ENCODE results near the gene SRGAP2C.
"Not testable (repeated sequence)": the region's sequence is repeated elsewhere in the genome, so short reads cannot be mapped to it uniquely, and the experiment has no call there.

Gene SRGAP2C

GRCh38 chr1:121385162-121385561 lies 200.4 kb downstream of the SRGAP2C start:
- DNase-seq (ENCODE audit: low spot score), result not testable (repeated sequence)

DNA sequence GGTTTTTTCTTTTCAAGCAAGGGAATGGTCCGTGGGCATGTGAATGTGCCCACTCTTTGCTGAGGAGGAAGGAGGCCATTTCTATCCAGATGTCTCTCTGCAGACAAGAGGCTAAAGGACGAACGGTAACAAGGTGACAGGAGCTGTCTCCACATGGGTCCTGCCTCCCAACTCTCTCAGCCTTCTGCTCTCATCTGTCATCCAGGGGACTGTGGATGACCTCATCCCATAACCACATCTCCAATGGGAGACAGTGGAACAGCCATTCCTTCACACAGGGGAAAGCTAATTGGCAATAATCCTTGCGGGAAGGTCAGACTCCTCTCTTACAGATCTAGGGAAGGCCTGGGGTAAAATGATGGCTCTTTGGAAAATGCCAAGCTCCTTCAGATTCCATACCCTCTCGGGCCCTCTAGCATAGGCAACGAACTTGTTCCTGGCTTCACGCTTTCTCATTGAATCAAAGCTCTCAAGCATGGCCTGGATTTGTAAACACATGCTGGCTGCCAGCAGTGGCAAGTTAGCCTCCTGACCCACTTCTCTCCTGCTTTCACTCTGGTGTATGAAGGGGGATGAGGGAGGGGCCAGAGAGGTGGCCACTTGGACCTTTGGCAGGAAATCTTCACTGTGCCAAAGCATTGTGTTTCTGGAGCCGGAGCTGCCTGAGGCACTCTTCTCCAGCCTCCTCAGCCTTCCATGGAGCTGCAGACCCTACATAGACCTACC lies 201.0 kb downstream of the SRGAP2C start:
- DNase-seq (ENCODE audit: low spot score), result not testable (repeated sequence)

- not testable (repeated sequence) for DNase-seq (ENCODE audit: low spot score)
These were observed 201.7 kb downstream of the SRGAP2C start for GRCh38 chr1:121386319-121386948.

DNA sequence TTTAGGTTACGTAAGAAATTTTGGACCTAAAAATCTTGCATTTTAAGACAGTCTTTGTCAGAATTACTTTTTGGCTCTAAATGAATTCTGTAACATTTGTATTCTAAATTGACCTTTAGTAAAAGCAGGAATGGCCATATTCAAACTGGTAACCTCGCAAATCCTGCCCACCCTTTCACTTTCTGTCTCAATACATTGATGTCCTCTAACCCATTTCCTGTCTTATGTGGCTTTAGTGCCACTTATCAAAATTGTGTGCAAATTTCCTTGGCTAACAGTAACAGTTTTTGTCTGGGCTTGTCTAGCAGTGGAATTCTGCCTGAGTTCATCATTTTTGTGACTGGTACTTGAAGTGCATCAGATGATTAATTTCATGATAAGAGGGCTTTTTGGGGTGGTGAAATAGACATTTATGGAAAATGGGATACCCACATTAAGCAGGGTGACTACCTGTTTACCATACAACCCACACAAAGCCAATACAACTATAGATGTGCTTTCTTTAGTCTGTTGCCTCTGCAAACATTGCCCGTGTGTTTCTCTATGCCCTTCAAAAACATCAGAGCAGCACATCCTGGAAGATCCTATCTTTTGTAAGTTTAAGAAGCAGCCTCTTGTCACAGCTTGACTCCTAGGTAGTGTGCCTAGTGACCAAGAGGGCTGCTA lies 205.3 kb downstream of the SRGAP2C start:
- not testable (repeated sequence) for DNase-seq (ENCODE audit: low spot score)

DNA sequence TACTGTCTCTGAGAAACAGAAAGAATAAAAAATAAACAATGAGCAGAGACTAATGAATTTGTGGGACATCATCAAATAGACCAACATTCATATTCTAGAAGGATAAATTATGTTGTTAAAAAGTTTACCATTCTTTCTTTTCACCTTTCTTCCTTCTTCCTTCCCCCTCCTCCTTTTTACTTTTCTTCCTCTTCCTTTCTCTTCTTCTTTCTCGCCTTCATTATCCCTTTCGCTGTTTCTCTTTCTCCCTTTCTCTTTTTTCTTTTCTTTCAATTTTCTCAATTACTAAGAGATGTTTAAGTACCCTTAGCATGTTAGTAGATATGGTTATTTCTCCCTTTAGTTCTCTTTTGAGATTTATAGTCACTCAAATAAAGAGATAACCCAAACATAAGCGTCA lies 207.4 kb downstream of the SRGAP2C start:
- DNase-seq (ENCODE audit: low spot score), result not testable (repeated sequence)

- not testable (repeated sequence) for DNase-seq (ENCODE audit: low spot score)
These were observed 211.0 kb downstream of the SRGAP2C start for GRCh38 chr1:121395718-121396201.

GRCh38 chr1:121396335-121397081 lies 211.7 kb downstream of the SRGAP2C start:
- DNase-seq (ENCODE audit: low spot score), result peak; percentile 1

DNA sequence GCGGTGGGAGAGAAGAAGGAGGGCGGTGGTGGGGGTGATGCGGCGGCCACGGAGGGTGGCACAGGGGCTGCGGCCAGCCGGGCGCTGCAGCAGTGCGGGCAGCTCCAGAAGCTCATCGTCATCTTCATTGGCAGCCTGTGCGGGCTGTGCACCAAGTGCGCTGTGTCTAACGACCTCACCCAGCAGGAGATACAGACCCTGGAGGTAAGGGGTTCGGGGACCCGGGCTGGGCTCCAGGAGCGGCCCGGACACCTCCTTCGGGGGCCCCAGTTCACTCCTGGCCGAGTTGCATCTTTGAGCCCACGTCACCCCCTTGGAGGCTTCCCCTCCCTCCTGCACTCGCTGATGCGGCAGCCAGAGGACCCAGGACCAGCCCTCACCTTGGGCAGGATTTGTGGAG lies 212.3 kb downstream of the SRGAP2C start:
- DNase-seq (ENCODE audit: low spot score), result not testable (repeated sequence)

DNA sequence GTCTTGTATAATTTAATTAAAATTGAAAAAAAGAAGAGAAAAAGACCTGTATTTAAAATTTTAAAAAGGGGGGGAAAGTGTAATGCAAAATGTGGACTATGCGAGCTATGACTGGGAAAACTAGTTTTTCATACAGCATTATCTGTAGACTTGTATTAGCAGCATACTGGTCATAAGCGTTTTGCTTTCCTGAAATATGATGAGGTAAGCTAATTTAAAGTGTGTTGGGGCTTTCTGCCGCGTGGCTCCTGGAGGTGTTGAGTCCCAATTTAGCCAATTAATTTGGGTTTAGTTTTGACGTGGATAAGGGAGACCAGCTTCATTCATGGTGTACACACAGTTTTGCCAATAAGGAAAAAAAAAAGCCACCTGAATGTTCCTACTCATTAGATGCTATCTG lies 214.4 kb downstream of the SRGAP2C start:
- DNase-seq (ENCODE audit: low spot score), result not testable (repeated sequence)

GRCh38 chr1:121400108-121400507 lies 215.3 kb downstream of the SRGAP2C start:
- not testable (repeated sequence) for DNase-seq (ENCODE audit: low spot score)

GRCh38 chr1:121400541-121401310 lies 216.0 kb downstream of the SRGAP2C start:
- DNase-seq (ENCODE audit: low spot score), result not testable (repeated sequence)

GRCh38 chr1:121401375-121401955 lies 216.7 kb downstream of the SRGAP2C start:
- not testable (repeated sequence) for DNase-seq (ENCODE audit: low spot score)

GRCh38 chr1:121403254-121403653 lies 218.5 kb downstream of the SRGAP2C start:
- not testable (repeated sequence) for DNase-seq (ENCODE audit: low spot score)

- DNase-seq (ENCODE audit: low spot score), result no peak
These were observed 223.6 kb downstream of the SRGAP2C start for GRCh38 chr1:121408354-121408753.

GRCh38 chr1:121413821-121414220 lies 229.0 kb downstream of the SRGAP2C start:
- DNase-seq (ENCODE audit: low spot score), result no peak

DNA sequence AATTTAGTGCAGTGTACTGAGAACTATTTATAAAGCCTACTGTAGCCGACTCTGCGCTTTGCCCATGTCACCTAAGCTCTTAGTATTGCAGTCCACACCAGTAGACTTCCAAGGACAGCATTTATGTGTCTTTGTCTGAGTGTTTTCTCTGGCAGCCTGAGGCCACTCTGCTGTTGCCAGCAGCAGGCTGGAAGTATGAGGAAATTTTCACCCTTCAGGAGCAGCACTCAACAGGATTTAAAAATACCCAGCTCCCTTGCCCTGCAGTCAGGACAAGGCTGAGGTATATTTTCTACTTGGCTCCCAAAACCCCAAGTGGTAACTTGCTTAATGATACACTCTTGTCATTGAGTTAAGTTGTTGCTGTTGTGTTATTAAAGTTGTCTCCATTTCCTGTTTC lies 230.1 kb downstream of the SRGAP2C start:
- no peak for DNase-seq (ENCODE audit: low spot score)

DNA sequence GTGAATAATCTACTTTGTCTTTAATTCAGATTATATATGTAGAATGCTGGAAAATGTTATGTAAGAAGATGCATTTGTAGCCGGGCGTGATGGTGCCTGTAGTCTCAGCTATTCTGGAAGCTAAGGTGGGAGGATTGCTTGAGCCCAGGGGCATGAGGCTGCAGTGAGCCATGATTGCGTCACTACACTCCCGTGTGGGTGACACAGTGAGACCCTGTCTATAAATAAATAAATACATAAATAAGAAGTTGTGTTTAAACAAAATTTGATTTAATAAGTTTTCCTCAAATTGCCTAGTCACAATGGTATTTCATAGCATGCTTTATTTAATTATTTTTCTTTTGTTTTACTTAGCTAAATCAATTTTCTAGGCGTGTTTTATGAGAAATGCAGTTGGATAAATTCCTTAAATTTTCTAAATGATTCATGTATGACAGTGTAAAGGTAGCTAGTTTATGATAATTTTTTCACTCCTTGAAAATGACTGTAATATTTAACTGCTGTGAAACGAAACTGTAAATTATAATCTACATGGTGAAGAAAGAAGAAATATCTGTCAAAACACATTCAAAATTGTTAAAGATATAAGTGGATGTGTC lies 232.6 kb downstream of the SRGAP2C start:
- no peak for DNase-seq (ENCODE audit: low spot score)

DNA sequence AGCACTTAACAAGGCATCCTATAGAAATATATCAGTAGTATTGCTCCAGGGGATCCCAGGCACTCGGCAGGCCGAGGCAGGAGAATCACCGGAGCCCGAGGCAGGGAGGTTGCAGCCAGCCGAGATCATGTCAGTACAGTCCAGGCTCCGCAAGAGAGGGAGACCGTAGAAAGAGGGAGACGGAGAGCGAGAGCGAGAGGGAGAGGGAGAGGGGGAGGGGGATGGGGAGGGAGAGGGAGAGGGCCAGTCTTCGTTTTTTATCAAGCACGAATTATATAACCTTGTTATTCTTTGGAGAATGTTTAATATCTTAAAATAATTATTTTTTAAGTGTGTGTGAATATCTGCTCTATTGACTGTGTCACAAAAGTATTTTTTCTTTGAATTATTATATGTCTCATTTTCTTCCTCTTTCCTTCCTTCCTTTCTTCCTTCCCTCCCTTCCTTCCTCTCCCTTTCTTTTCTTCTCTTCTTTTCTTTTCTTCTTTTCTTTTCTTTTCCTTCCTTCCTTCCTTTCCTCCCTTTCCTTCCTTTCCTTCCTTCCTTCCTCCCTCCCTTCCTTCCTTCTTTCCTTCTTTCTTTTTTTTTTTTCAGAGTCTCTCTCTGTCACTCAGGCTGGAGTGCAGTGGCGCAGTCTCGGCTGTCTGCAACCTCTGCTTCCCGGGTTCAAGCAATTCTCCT lies 233.7 kb downstream of the SRGAP2C start:
- DNase-seq (ENCODE audit: low spot score), result no peak

DNA sequence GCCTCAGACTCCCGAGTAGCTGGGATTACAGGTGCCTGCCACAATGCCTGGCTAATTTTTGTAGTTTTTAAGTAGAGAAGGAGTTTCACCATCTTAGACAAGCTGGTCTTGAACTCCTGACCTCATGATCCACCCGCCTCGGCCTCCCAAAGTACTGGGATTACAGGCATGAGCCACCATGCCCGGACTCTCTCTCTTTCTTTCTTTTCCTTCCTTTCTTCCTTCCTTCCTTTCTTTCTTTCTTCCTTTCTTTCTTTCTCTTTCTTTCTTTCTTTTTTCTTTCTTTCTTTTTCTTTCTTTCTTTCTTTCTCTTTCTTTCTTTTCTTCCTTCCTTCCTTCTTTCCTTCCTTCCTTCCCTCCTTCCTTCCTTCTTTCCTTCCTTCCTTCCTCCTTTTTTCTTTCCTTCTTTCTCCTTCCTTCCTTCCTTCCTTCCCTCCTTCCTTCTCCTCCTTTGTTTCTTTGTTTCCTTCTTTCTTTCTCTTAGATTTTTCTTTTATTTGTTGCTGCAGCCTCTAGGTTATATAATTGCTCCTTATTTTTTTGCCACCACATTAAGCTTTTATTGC lies 234.4 kb downstream of the SRGAP2C start:
- DNase-seq (ENCODE audit: low spot score), result not testable (repeated sequence)

- not testable (repeated sequence) for DNase-seq (ENCODE audit: low spot score)
These were observed 236.7 kb downstream of the SRGAP2C start for GRCh38 chr1:121421490-121421889.

Data from CD4-positive, alpha-beta T cell treated with Interleukin-6 at 100 ng/mL for 8 hours (primary cell).